ENCODE data around the gene TNIP2. TPM values are rescaled to one million over a fixed set of nuclear protein-coding genes. Genes with fewer than 3 reads are reported as not detected.

The TNIP2 gene
- total and polyA plus RNA-seq, 2 of the 8 experiments (the other 6 are each of a cell fraction or from before 2014, with no cell fraction given) = 23.7 to 37.7 TPM

DNA sequence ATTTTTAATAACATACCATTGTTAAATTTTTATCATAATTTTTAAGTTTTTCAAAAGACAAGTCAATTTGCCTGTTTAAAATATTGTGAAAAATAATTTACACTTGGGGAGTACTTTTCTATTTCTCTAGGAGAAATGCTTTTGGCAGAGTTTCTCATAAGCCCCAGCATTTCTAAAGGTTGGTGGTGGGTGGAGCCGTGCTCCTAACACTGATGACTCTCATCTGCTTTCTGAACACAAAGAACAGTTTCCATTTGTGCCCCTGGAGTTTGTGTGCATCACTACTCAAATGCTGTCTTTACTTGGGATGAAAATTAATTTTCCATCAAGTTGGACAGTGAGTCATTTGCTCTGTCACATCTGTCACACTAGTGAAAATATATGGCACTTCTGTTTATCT lies 57.6 kb downstream of the TNIP2 start:
- Histone ChIP-seq H4K20me1 (replicated peaks in 1 of 2; ENCODE audit: control insufficient read depth in 1 of 2, insufficient read depth in 2 of 2, low read length in 2 of 2) (peaks cover 3 to 19% of the 10 kb centered on the region in 2 experiments), H2BK120ac (replicated peaks; ENCODE audit: low read depth, low read length) (no peak overlapping the region), H2BK20ac (ENCODE audit: low read length) (no peak overlapping the region), H3K9ac (replicated peaks in 1 of 4; ENCODE audit: extremely low read depth in 1 of 4, low read depth in 3 of 4, low read length in 3 of 4) (no peak overlapping the region), H3K79me2 (ENCODE audit: control insufficient read depth in 1 of 2, insufficient read depth in 2 of 2, low read length in 2 of 2) (no peaks in the 10 kb centered on the region), H2AFZ (ENCODE audit: low read length) (no peak overlapping the region), H2AK5ac (ENCODE audit: low read depth, low read length) (no peak overlapping the region), H3K14ac (ENCODE audit: insufficient read length) (no peak overlapping the region), H3K23ac (ENCODE audit: insufficient read length) (no peak overlapping the region), H3K18ac (ENCODE audit: extremely low read depth, low read length) (no peak overlapping the region), H3K9me3 (ENCODE audit: insufficient read depth in 2 of 2, low read depth in 1 of 2, low read length in 1 of 2) (no peaks in the 10 kb centered on the region), H3K4ac (replicated peaks; ENCODE audit: insufficient read length, low read depth, low read length) (no peak overlapping the region), H3K79me1 (ENCODE audit: low read depth, low read length) (no peaks in the 10 kb centered on the region; the same call in 1 of the 2 replicates), H3K4me1 (replicated peaks in 1 of 4; ENCODE audit: control insufficient read depth in 3 of 4, insufficient read depth in 4 of 4, low read length in 3 of 4) (no peaks in the 10 kb centered on the region), H3K27ac (ENCODE audit: low read depth, low read length) (no peak overlapping the region), H2BK5ac (ENCODE audit: low read depth, low read length) (no peak overlapping the region), H3K4me3 (ENCODE audit: extremely low read depth in 1 of 4, insufficient read depth in 2 of 4, low read depth in 3 of 4, low read length in 4 of 4) (no peak overlapping the region), H2BK15ac (ENCODE audit: low read length) (no peak overlapping the region), H3K23me2 (ENCODE audit: low read depth, low read length) (no peaks in the 10 kb centered on the region), H3K56ac (replicated peaks; ENCODE audit: insufficient read length, low read depth, low read length) (no peak overlapping the region), H4K5ac (ENCODE audit: insufficient read length, low read depth, low read length) (no peak overlapping the region), H3K27me3 (replicated peaks in 1 of 4; ENCODE audit: control insufficient read depth in 3 of 4, extremely low read depth in 1 of 4, insufficient read depth in 3 of 4, low read length in 3 of 4) (no peaks in the 10 kb centered on the region), H4K91ac (replicated peaks; ENCODE audit: insufficient read length, low read length) (no peak overlapping the region), H3K4me2 (ENCODE audit: insufficient read depth in 1 of 2, low read depth in 2 of 2, low read length in 2 of 2) (no peak overlapping the region), H3K36me3 (ENCODE audit: control insufficient read depth in 2 of 4, insufficient read depth in 4 of 4, low read length in 3 of 4) (peaks cover 29 to 66% (median 47%) of the 10 kb centered on the region in 4 experiments; a peak in 7 of 8 replicates), H2BK12ac (ENCODE audit: low read depth, low read length) (no peak overlapping the region), H4K8ac (ENCODE audit: extremely low read depth, insufficient read depth, low read length) (no peak overlapping the region)
- WGBS, 2 experiments (ENCODE audit: extremely low coverage in 1 of 2, insufficient coverage in 1 of 2, insufficient read length in 1 of 2, insufficient replicate concordance in 2 of 2, low coverage in 1 of 2, low lambda C conversion rate in 2 of 2, missing lambda C conversion rate in 1 of 2) = 94% methylated on average over 1 of the region's 1 CpG; no CpG with 5 or more reads in 1 of the 2 experiments
- FAIRE-seq (no peak), DNase-seq (ENCODE audit: low read depth in 1 of 2, low spot score in 2 of 2) (no peak)
- ChIA-PET POLR2A (ENCODE audit: partially characterized antibody) (no interaction called here), CTCF (ENCODE audit: partially characterized antibody) (interaction anchor here (1.2 kb wide), 1 partner anchor 25 kb away, joined by 3 read pairs; no protein-coding TSS in a partner anchor)
- TF ChIP-seq GTF2F1 (IDR thresholded peaks at IDR 0.05; ENCODE audit: borderline replicate concordance, low read depth, low read length) (no peak), PHF8 (conservative IDR thresholded peaks at IDR 0.05; ENCODE audit: low read depth, low read length) (no peak), CTBP2 (IDR thresholded peaks at IDR 0.05; ENCODE audit: borderline replicate concordance, insufficient read depth, insufficient read length, low read length) (no peak), SAP30 (IDR thresholded peaks at IDR 0.05; ENCODE audit: insufficient read depth, insufficient replicate concordance, low read length) (no peak), EZH2 (IDR thresholded peaks at IDR 0.05; ENCODE audit: low read depth, low read length, severe bottlenecking) (no peak), ASH2L (IDR thresholded peaks at IDR 0.05; ENCODE audit: low read length) (no peak), POU5F1 (IDR thresholded peaks at IDR 0.05; ENCODE audit: low read depth, low read length) (no peak)
- TF ChIP-seq, protein P1, sequence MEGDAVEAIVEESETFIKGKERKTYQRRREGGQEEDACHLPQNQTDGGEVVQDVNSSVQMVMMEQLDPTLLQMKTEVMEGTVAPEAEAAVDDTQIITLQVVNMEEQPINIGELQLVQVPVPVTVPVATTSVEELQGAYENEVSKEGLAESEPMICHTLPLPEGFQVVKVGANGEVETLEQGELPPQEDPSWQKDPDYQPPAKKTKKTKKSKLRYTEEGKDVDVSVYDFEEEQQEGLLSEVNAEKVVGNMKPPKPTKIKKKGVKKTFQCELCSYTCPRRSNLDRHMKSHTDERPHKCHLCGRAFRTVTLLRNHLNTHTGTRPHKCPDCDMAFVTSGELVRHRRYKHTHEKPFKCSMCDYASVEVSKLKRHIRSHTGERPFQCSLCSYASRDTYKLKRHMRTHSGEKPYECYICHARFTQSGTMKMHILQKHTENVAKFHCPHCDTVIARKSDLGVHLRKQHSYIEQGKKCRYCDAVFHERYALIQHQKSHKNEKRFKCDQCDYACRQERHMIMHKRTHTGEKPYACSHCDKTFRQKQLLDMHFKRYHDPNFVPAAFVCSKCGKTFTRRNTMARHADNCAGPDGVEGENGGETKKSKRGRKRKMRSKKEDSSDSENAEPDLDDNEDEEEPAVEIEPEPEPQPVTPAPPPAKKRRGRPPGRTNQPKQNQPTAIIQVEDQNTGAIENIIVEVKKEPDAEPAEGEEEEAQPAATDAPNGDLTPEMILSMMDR (IDR thresholded peaks at IDR 0.05; ENCODE audit: control extremely low read depth in 1 of 3, insufficient read depth in 1 of 3, low read depth in 1 of 3, low read length in 3 of 3) = no peak
- TF ChIP-seq, protein P2, sequence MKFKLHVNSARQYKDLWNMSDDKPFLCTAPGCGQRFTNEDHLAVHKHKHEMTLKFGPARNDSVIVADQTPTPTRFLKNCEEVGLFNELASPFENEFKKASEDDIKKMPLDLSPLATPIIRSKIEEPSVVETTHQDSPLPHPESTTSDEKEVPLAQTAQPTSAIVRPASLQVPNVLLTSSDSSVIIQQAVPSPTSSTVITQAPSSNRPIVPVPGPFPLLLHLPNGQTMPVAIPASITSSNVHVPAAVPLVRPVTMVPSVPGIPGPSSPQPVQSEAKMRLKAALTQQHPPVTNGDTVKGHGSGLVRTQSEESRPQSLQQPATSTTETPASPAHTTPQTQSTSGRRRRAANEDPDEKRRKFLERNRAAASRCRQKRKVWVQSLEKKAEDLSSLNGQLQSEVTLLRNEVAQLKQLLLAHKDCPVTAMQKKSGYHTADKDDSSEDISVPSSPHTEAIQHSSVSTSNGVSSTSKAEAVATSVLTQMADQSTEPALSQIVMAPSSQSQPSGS (IDR thresholded peaks at IDR 0.05; ENCODE audit: low read length) = no peak
